ENCODE measurements around the gene HAVCR1. TPM values are rescaled to one million over a fixed set of nuclear protein-coding genes. Genes with fewer than 3 reads are reported as not detected.

HAVCR1 gene
- total and polyA plus RNA-seq, 2 experiments from 2014 or later: not detected

GRCh38 chr5:157004893-157005551 lies 53.9 kb downstream of the HAVCR1 start:
- peaks cover 25% of the 10 kb centered on the region for H3K9me3 Mint-ChIP-seq
- no peak overlapping the region for H3K4me3 Mint-ChIP-seq
- H3K27ac Mint-ChIP-seq: no peak overlapping the region
- Histone ChIP-seq H3K27ac (ENCODE audit: low read depth) (no peak overlapping the region), H3K4me2 (no peak overlapping the region), H3K4me3 (no peak overlapping the region), H3K4me1 (ENCODE audit: insufficient read depth) (no peaks in the 10 kb centered on the region), H3F3A (replicated peaks; ENCODE audit: low read depth) (no peaks in the 10 kb centered on the region), H2AFZ (no peak overlapping the region), H4K20me1 (replicated peaks; ENCODE audit: insufficient read depth) (no peaks in the 10 kb centered on the region), H3K27me3 (ENCODE audit: insufficient read depth) (no peaks in the 10 kb centered on the region), H3K36me3 (ENCODE audit: insufficient read depth) (no peaks in the 10 kb centered on the region), H3K9me2 (ENCODE audit: insufficient read depth) (no peaks in the 10 kb centered on the region), H3K79me2 (replicated peaks; ENCODE audit: insufficient read depth) (no peaks in the 10 kb centered on the region)
- H3K4me1 Mint-ChIP-seq: no peaks in the 10 kb centered on the region
- peaks cover 14% of the 10 kb centered on the region for H3K36me3 Mint-ChIP-seq (ENCODE audit: low read depth)
- no peak for DNase-seq (ENCODE audit: low spot score)
- no peak for TF ChIP-seq EZH2phosphoT487 (IDR thresholded peaks at IDR 0.05; ENCODE audit: unreplicated experiment)
- no peak for TF ChIP-seq CTCF (conservative IDR thresholded peaks at IDR 0.05; ENCODE audit: low read depth in 2 of 2)
- TF ChIP-seq ZNF331 (CRISPR knock-in tag; IDR thresholded peaks at IDR 0.05; ENCODE audit: low read depth): no peak
- no peak for TF ChIP-seq ETS1 (IDR thresholded peaks at IDR 0.05)
- no peak for TF ChIP-seq NANOG (IDR thresholded peaks at IDR 0.05; ENCODE audit: borderline replicate concordance)
- H3K27me3 Mint-ChIP-seq (ENCODE audit: insufficient read depth, low read depth, poor library complexity): peaks cover 6% of the 10 kb centered on the region
- no peak for ATAC-seq

- Histone ChIP-seq H4K20me1 (replicated peaks; ENCODE audit: insufficient read depth) (no peaks in the 10 kb centered on the region), H3K27me3 (ENCODE audit: insufficient read depth) (no peaks in the 10 kb centered on the region), H3K4me1 (ENCODE audit: insufficient read depth) (no peaks in the 10 kb centered on the region), H3K36me3 (ENCODE audit: insufficient read depth) (no peaks in the 10 kb centered on the region), H3K4me3 (no peak overlapping the region), H3K9me2 (ENCODE audit: insufficient read depth) (no peaks in the 10 kb centered on the region; the same call in 1 of the 2 replicates), H3K27ac (ENCODE audit: low read depth) (no peak overlapping the region), H2AFZ (0 out of 2 replicates have a peak overlapping the region, but pooled peaks have one; percentile 23), H3K79me2 (replicated peaks; ENCODE audit: insufficient read depth) (no peaks in the 10 kb centered on the region), H3K4me2 (no peak overlapping the region), H3F3A (replicated peaks; ENCODE audit: low read depth) (no peaks in the 10 kb centered on the region)
- no peaks in the 10 kb centered on the region for H3K36me3 Mint-ChIP-seq (ENCODE audit: low read depth)
- H3K27me3 Mint-ChIP-seq (ENCODE audit: insufficient read depth, low read depth, poor library complexity): peaks cover 4% of the 10 kb centered on the region
- no peak for DNase-seq (ENCODE audit: low spot score)
- no peak overlapping the region for H3K27ac Mint-ChIP-seq
- ATAC-seq: no peak
- H3K4me3 Mint-ChIP-seq: no peak overlapping the region
- H3K9me3 Mint-ChIP-seq: peaks cover 4% of the 10 kb centered on the region; the same call in 1 of the 3 replicates
- no peaks in the 10 kb centered on the region for H3K4me1 Mint-ChIP-seq
- TF ChIP-seq CTCF (conservative IDR thresholded peaks at IDR 0.05; ENCODE audit: low read depth in 2 of 2) (no peak), CREB1 (CRISPR knock-in tag; IDR thresholded peaks at IDR 0.05; ENCODE audit: low read depth) (no peak), ZNF114 (CRISPR knock-in tag; IDR thresholded peaks at IDR 0.05) (no peak), REST (IDR thresholded peaks at IDR 0.05; ENCODE audit: unreplicated experiment) (no peak)
Observed at GRCh38 chr5:156991714-156992113, 67.2 kb downstream of the HAVCR1 start.
